Measurements from ENCODE around the gene FN1. TPM values are rescaled to one million over a fixed set of nuclear protein-coding genes. Genes with fewer than 3 reads are reported as not detected.

The FN1 gene
- polyA plus RNA-seq, 1 donor (not counting 4 experiments of a cell fraction or from before 2014, with no cell fraction given) = 1,649 TPM

- no peak for TF ChIP-seq EZH2 (IDR thresholded peaks at IDR 0.05; ENCODE audit: low read length)
- TF ChIP-seq, protein P1, sequence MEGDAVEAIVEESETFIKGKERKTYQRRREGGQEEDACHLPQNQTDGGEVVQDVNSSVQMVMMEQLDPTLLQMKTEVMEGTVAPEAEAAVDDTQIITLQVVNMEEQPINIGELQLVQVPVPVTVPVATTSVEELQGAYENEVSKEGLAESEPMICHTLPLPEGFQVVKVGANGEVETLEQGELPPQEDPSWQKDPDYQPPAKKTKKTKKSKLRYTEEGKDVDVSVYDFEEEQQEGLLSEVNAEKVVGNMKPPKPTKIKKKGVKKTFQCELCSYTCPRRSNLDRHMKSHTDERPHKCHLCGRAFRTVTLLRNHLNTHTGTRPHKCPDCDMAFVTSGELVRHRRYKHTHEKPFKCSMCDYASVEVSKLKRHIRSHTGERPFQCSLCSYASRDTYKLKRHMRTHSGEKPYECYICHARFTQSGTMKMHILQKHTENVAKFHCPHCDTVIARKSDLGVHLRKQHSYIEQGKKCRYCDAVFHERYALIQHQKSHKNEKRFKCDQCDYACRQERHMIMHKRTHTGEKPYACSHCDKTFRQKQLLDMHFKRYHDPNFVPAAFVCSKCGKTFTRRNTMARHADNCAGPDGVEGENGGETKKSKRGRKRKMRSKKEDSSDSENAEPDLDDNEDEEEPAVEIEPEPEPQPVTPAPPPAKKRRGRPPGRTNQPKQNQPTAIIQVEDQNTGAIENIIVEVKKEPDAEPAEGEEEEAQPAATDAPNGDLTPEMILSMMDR (optimal IDR thresholded peaks at IDR 0.05 in 1 of 3, IDR thresholded peaks at IDR 0.05 in 1 of 3, conservative IDR thresholded peaks at IDR 0.05 in 1 of 3; ENCODE audit: extremely low read depth in 1 of 3, insufficient read depth in 2 of 3, low read length in 3 of 3) = no peak
- Histone ChIP-seq H3K4me1 (ENCODE audit: control insufficient read depth, extremely low read depth, insufficient read depth, low read length) (no peaks in the 10 kb centered on the region), H3K9me1 (ENCODE audit: control insufficient read depth, extremely low read depth, insufficient read depth, low read length) (no peaks in the 10 kb centered on the region), H3K79me2 (ENCODE audit: control insufficient read depth, insufficient read depth, low read length) (no peaks in the 10 kb centered on the region), H3K27ac (ENCODE audit: control insufficient read depth, insufficient read depth, low read length) (no peak overlapping the region), H3K9me3 (ENCODE audit: control insufficient read depth, low read depth, low read length) (no peaks in the 10 kb centered on the region), H3K9ac (ENCODE audit: control insufficient read depth, extremely low read depth, insufficient read depth, low read length) (no peak overlapping the region), H3K27me3 (ENCODE audit: control insufficient read depth, extremely low read depth, insufficient read depth, low read length) (no peaks in the 10 kb centered on the region), H2AFZ (ENCODE audit: control insufficient read depth, low read length) (no peak overlapping the region), H3K4me3 (ENCODE audit: control insufficient read depth in 2 of 3, extremely low read depth in 1 of 3, insufficient read depth in 2 of 3, low read depth in 1 of 3, low read length in 3 of 3) (no peak overlapping the region), H3K4me2 (ENCODE audit: control insufficient read depth, extremely low read depth, insufficient read depth, low read depth, low read length) (no peak overlapping the region), H3K36me3 (ENCODE audit: control insufficient read depth in 2 of 2, extremely low read depth in 1 of 2, insufficient read depth in 2 of 2, low read length in 2 of 2) (peaks cover 10 to 36% of the 10 kb centered on the region in 2 experiments), H4K20me1 (ENCODE audit: control insufficient read depth, extremely low read depth, insufficient read depth, low read length) (no peaks in the 10 kb centered on the region)
- DNase-seq (ENCODE audit: low read depth, low spot score) (no peak), FAIRE-seq (no peak)
- dilution Hi-C loops (cut with MboI; ENCODE audit: extremely low pct_ligation_motif_present, low sequenced_read_pairs) = no loop called here
Measured at GRCh38 chr2:215368493-215368809, 67.4 kb downstream of the FN1 start.

- Histone ChIP-seq H3K79me2 (ENCODE audit: control insufficient read depth, insufficient read depth, low read length) (no peaks in the 10 kb centered on the region), H4K20me1 (ENCODE audit: control insufficient read depth, extremely low read depth, insufficient read depth, low read length) (no peaks in the 10 kb centered on the region), H3K4me2 (ENCODE audit: control insufficient read depth, extremely low read depth, insufficient read depth, low read depth, low read length) (no peak overlapping the region), H2AFZ (ENCODE audit: control insufficient read depth, low read length) (no peak overlapping the region), H3K27me3 (ENCODE audit: control insufficient read depth, extremely low read depth, insufficient read depth, low read length) (no peaks in the 10 kb centered on the region), H3K9me3 (ENCODE audit: control insufficient read depth, low read depth, low read length) (no peaks in the 10 kb centered on the region), H3K36me3 (ENCODE audit: control insufficient read depth in 2 of 2, extremely low read depth in 1 of 2, insufficient read depth in 2 of 2, low read length in 2 of 2) (peaks cover 10 to 32% of the 10 kb centered on the region in 2 experiments), H3K4me3 (ENCODE audit: control insufficient read depth in 2 of 3, extremely low read depth in 1 of 3, insufficient read depth in 2 of 3, low read depth in 1 of 3, low read length in 3 of 3) (no peak overlapping the region), H3K4me1 (ENCODE audit: control insufficient read depth, extremely low read depth, insufficient read depth, low read length) (no peaks in the 10 kb centered on the region), H3K27ac (ENCODE audit: control insufficient read depth, insufficient read depth, low read length) (no peak overlapping the region), H3K9me1 (ENCODE audit: control insufficient read depth, extremely low read depth, insufficient read depth, low read length) (no peaks in the 10 kb centered on the region), H3K9ac (ENCODE audit: control insufficient read depth, extremely low read depth, insufficient read depth, low read length) (no peak overlapping the region)
- TF ChIP-seq, protein P1 (optimal IDR thresholded peaks at IDR 0.05 in 1 of 3, IDR thresholded peaks at IDR 0.05 in 1 of 3, conservative IDR thresholded peaks at IDR 0.05 in 1 of 3; ENCODE audit: extremely low read depth in 1 of 3, insufficient read depth in 2 of 3, low read length in 3 of 3) = no peak
- no peak for TF ChIP-seq EZH2 (IDR thresholded peaks at IDR 0.05; ENCODE audit: low read length)
- dilution Hi-C loops (cut with MboI; ENCODE audit: extremely low pct_ligation_motif_present, low sequenced_read_pairs) = no loop called here
- FAIRE-seq (no peak), DNase-seq (ENCODE audit: low read depth, low spot score) (no peak)
Measured at GRCh38 chr2:215367662-215368492, 68.0 kb downstream of the FN1 start.
